GM10847 (cell line): ENCODE results near the gene ARL4D.

ENCODE experiments used
- POLR2A ChIP-seq: IDR thresholded peaks from 2 replicates; pipeline ENCODE4 v1.6.1; 2011; ENCODE audit not compliant: insufficient read length; ENCODE audit errors: extremely low read depth

The ARL4D gene

DNA sequence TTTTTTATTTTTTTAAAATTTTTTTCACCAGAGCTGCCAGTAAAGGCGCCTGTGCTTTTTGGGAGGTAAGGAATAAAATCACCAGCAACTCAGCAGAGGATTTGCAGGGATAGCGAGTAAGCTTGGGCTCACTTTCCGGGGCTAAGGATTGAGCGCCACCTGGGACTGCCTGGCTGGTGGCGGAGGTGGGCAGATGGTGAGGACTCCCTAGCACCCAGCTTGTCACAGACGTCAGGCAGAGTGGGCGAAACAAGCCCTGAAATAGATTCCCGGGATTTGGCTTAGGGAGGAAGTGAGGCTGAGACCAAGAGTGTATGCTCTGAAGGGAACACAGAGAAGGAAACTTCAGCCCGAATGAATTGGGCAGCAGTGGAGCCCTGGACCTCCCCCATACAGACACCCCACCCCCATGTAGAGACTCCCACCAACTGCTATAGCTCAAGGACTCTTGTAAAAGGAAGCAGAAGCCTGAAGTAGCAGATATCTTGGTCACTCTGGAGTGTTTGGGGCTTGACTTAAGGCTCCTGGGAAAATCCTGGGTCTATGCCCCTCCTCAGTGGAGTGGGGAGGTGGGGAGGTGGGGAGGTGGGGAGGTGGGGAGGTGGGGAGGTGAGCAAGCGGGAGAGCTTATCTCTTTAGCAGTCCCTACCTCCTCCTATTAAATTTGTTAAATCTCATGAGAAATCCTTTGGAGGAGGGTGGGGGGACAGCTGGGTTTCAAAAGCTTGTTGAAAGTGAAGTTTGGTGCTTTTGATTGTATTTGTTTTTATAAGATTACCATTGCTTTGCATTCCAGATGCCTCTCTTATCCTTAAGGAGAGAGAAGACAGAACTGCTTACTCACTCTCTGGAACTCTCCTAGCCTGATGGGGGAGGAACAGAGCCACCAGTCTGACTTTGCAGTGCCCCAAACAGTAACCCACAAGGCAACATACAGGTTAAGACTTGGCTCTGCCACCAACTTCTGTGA lies 8.2 kb downstream of the ARL4D start:
- no peak for TF ChIP-seq POLR2A

DNA sequence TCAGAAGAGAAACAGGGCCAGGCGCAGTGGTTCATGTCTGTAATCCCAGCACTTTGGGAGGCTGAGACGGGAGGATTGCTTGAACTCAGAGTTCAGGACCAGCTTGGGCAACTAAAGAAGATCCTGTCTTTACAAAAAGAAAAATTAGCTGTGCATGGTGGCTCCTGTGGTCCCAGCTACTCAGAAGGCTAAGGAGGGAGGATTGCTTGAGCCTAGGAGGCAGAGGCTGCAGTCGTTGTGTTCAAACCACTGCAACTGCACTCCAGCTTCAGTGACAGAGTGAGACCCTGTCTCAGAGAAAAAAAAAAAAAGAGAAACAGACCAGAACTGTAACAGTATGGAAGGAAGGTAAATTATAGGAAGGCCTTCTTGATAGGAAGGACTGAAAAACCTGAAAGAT lies 10.3 kb downstream of the ARL4D start:
- TF ChIP-seq POLR2A, result no peak

DNA sequence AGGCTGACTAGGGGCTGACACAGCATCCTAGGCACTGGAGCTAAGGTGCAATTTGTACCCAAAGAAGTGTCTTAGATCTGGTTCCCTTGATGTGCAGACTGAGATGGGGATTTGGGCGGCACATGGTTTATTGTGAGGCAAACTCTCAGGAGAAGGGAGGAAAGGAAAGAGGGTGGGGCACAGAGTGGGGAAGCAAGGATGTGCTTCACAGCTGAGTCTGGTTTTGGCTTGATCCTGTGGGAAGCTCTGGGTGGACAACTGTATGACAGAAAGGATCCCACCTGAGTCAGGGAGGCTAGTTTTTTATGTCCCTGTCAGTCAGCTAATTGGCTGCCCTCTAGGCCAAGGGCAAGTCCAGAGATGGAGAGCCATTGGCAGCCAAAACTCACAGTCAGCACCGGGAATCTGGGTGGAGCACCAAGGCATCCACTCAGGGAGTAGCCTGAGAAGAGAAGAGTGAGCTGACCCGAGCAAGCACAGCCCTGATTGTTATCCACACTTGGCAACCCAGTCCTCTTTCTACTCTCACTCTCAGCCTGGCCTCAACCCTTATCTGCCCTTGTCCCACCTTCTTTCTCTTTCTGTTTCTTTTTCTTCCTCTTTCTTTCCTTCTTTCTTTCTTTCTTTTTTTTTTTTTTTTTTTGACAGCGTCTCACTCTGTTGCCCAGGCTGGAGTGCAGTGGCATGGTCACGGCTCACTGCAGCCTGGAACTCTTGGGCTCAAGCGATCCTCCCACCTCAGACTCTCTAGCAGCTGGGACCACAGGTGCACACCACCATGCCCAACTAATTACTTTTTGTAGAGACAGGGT lies 12.0 kb downstream of the ARL4D start:
- no peak for TF ChIP-seq POLR2A

DNA sequence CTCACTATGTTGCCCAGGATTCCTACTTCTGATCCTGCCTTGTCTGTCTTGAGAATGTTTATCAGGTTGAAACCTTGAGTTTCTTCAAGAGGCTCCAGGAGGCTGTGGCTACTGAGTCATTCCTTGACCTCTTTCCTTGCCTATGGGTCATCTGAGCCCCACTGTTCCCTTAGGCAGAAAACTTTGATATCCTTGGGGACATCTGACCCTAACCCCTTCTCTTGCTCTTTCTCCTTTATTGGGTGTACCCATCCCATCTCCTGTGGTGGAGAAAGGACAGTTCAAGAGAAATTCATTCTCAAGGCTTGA lies 12.5 kb downstream of the ARL4D start:
- no peak for TF ChIP-seq POLR2A

DNA sequence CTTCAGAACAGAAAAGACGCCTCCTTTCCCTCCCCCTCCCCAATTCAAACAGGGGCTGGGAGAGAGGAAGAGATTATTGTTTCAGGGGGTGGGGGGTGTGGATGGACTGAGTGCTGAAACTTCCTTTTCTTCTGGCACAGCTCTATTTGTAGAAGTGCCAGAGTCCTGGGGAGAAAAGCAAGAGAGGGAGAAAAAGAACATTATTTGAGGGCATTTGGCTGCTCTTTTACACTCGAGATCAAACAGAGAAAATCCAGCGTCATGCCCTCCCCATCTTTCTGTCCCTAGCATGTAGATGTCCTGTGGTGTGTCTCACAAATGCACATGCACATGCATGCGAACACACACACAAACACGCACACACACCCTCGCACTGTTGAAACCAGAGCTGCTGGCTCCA lies 13.0 kb downstream of the ARL4D start:
- no peak for TF ChIP-seq POLR2A

DNA sequence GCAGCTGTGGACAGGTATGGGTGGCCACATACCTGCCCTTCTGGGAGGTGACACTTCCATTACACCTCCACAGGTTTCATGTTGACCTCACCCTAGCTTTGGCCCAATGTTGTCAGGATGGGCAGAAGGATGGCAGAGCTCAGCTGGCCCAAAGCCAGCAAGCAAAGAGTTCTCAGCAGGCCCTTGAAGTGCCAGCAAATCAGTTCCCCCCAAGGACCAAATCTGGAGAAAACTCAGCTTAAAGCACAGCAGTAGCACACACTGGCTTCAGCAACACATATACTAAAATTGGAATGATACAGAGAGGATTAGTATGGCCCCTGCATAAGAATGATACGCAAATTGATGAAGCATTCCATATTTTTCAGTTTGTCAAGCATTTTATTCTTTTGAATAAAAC lies 13.4 kb downstream of the ARL4D start:
- TF ChIP-seq POLR2A, result no peak

DNA sequence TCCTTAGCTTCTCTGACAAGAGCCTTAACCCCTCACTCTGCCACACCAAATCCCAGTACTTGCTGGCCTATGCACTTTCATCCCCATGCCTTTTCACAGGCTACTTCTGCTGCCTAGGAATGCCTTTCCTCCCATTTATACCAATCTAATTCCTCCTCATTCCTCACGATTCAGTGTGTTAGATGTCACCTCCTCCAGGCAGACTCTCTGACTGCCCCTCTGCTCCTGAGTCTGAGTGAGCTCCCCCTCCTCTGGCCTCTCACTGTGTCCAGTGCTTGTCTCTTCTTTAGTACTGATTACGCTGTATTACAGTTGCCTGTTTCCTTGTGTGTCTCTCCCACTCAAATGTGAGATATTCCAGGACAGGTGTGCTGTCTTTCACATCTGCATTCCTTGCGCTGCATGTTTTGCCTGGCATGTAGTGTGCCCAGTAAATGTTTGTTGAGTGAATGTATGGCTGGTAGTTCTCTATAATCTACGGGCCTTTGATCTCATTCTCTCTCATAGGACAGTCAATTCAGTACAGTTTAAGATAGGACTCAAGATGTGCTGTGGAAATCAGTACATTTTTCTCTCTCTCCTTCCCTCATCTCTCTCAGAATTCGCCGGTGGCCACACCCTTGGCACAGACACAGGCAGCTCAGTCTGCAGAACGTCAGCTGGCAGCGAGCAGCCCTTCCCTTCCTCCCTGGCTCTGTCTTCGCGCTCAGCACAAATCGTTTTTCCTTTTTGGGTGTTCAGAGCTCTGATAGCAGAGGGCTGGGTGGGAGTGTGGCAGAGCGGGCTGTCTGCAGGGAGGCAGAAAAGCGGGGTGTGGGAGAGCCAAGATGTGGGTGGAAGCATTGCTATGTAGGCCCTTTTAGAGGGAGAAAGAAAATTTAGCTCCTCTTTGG lies 18.5 kb downstream of the ARL4D start:
- TF ChIP-seq POLR2A, result no peak

DNA sequence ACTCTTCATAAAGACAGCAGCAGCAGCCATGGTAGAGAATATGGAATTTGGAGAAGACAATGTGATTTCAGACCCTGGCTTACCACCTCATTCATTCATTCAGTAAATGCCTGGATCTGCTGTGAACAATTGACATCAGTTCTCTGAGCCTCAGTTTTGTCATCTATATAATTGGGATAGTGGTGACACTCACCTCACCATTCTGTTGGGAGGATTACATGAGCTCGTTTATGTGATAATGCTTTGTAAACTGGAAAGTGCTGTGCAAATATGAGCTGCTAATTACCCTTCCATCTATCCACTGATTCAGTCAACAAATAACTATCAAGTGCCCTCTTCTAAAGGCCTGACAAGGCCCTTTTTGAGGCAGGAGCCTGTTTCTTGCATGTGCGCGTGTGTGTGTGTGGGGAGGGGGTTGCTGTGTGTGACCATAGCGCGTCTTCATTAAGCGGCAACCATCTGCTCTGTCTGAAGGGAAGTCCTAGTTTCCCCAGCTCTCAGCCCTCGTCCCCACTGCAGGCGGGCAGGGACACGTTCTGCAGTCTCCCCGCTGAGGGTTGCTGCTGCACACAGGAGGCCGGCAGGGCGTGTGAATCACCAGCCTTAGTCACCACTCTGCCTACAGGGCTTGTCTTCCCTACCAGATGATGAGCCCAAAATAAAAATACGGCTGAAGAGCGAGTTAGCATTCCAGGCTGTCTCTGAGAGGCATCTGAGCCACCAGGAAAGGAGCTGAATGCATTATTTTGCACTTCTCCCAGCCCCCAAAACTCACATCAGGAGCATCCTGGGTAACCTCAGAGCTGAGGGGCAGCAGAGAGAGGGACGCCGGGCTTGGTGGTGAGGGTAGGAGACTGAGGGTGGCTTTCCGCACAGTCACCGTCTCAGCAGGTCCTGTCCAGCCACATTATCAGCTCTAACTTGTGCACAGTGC lies 19.9 kb downstream of the ARL4D start:
- TF ChIP-seq POLR2A, result no peak

DNA sequence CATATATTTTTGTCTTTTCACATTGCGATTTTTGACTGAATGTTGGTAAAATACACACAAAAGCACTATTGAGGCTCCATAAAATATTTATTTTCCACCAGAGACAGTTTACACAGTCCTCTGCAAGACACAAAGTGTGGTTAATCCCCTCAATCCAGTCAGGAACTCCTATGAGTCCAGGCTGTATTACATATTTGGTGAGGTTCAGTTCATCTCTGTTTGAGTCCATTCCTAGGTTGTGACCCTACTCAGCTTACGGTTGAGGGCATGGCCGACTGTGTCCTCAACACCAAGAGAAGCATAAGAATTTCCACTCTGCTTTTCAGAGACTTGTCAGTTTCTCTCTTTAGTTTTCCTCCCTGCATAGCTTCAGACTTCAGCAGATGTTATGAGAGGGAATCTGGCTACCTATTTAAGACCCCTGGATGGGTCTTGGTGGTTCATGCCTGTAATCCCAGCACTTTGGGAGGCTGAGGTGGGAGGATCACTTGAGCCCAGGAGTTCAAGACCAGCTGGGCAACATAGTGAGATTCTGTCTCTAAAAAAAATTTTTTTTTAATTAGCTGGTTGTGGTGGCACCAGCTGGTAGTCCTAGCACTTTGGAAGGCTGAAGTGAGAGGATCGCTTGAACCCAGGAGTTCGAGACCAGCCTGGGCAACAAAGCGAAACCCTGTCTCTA lies 25.1 kb downstream of the ARL4D start:
- no peak for TF ChIP-seq POLR2A

DNA sequence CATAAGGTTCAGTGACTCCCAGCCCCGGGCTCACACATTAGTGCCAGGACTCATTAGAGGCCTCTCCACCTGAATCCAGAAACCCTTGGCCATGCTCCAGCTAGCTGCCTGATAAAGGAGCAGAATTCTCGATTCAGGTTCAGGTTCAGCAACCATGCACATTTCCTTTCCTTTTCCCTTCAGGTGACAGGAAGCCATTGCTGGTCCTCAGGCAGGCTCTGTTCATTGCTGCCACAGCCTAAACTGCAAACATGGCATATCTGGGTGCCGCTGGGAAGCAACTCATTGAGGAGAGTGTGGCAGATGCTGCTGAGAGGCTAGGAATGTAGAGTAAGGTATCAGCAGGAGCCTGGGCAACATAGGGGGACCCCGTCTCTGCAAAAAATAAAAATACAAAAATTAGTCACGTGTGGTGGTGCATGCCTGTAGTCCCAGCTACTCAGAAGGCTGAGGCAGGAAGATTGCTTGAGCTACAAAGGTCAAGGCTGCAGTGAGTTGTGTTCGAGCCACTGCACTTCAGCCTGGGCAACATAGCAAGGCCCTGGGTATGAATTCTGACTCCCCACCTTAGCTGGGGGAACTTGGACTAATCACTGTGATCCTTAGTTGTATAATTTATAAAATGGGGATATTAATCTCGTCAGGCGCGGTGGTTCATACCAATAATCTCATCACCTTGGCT lies 28.7 kb downstream of the ARL4D start:
- no peak for TF ChIP-seq POLR2A

DNA sequence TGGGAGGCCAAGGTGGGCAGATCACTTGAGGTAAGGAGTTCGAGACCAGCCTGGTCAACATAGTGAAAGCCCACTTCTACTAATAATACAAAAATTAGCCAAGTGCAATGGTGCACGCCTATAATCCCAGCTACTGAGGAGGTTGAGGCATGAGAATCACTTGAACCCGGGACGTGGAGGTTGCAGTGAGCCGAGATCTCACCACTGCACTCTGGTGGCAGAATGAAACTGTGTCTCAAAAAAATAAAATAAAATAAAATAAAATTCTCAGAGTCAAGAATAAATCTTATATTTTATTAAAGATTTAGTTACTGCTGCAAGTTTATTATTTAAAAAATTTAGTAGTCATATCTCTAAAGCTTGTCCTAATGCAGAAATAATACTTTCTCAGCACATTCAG lies 29.7 kb downstream of the ARL4D start:
- no peak for TF ChIP-seq POLR2A

DNA sequence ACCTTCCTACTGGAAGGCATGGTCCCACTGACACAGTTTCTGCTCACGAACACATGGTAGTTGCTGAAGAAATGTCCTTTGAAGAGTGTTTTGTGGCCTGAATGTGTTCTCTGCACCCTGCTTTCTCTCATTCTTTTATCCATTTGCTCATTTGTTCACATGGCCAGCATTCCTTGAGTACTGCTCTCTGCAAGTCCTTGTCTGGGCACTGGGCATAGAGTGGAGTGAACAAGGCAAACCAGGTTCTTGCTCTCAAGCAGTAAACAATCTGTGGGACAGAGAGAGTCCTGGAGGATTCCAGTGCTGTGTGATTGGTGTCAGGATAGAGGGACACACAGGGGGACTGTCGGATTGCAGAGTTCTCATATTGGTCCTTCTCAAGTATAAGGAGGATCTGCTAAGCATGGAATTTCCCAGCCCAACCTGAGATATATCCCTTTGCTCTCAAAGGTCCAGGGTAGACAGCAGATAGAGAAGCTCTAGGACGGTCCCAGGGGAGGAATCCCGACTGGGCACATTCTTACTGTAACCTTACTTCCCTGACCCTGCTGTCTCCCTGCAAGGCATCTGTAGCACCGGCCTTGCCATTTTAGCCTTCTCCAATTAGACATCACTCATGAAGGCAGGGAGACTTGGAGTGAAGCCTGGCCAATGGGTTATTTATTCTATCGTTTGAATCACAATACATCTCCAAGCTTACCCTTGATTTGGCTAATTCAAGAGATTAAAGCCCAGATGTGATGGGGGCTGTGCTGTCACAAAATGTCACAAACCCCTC lies 32.3 kb downstream of the ARL4D start:
- TF ChIP-seq POLR2A, result no peak
